GM12878 (cell line): ENCODE results near the gene MAP7. TPM values are rescaled to one million over a fixed set of nuclear protein-coding genes. Genes with fewer than 3 reads are reported as not detected.

Experiments
- ATAC-seq: fragments of 200-7000 bp; cut with Tn5 transposase; 3 replicates; pipeline ENCODE4 v1.9.1; 2020; ENCODE audit warnings: mild to moderate bottlenecking, moderate library complexity
- BruUV-seq: library from RNA; stranded (reverse); fragments of 400-500 nt; replicated peaks from 2 replicates; lab custom pipeline; 2021; lab: Mats Ljungman, UMichigan
- CTCF ChIA-PET: fragments of 300-600 bp; sonication (Branson Sonifier 250); formaldehyde crosslinking; extraction: SDS; loops from one replicate; lab custom pipeline; 2021; ENCODE audit warnings: inconsistent platforms; lab: Yijun Ruan, JAX
- POLR2A ChIA-PET: fragments of 350-600 bp; formaldehyde crosslinking; extraction: SDS; loops from one replicate; lab custom pipeline; 2021; ENCODE audit warnings: inconsistent platforms; lab: Charles Lee
- RAD21 ChIA-PET: fragments of 300-600 bp; sonication (Branson Sonifier 250); formaldehyde crosslinking; loops from one replicate; lab custom pipeline; 2023; ENCODE audit warnings: antibody characterized with exemption; ENCODE audit not compliant: unreplicated experiment; lab: Charles Lee
- SMC1A ChIA-PET: fragments of 300-600 bp; sonication (Branson Sonifier 250); formaldehyde crosslinking; loops from one replicate; lab custom pipeline; 2023; ENCODE audit not compliant: unreplicated experiment, uncharacterized antibody; lab: Charles Lee
- DNase-seq: peaks from one replicate; pipeline ENCODE4 v3.0.0-alpha.2; 2011; ENCODE audit warnings: low read depth, low spot score
- FAIRE-seq: peaks from 3 replicates; lab custom pipeline; 2011; peaks lifted over from hg19 to GRCh38; lab: Jason Lieb, UNC
- H2AFZ ChIP-seq: 2 replicates; pipeline ENCODE4 v1.6.0; 2011; ENCODE audit warnings: low read depth, low read length, control low read depth; ENCODE audit not compliant: control insufficient read depth
- H3K27ac ChIP-seq: 2 replicates; pipeline ENCODE4 v1.5.1; 2011; ENCODE audit warnings: control low read depth; ENCODE audit not compliant: control insufficient read depth, insufficient read depth
- H3K27me3 ChIP-seq, 2 experiments: replicated peaks in 1 of 2; 2 replicates each; pipeline versions ENCODE4 v1.6.0 to v1.6.1; 2011; ENCODE audit warnings: low read length in 1 of 2; ENCODE audit not compliant: control insufficient read depth in 2 of 2, insufficient read depth in 2 of 2
- H3K36me3 ChIP-seq, 2 experiments: 2 replicates each; pipeline ENCODE4 v1.5.1; 2011; ENCODE audit warnings: low read length in 1 of 2; ENCODE audit not compliant: control insufficient read depth in 2 of 2, insufficient read depth in 2 of 2
- H3K4me1 ChIP-seq: 2 replicates; pipeline ENCODE4 v1.6.1; 2011; ENCODE audit warnings: mild to moderate bottlenecking, low read length, moderate library complexity, mixed read lengths; ENCODE audit not compliant: control insufficient read depth, insufficient read depth
- H3K4me2 ChIP-seq: 2 replicates; pipeline ENCODE4 v1.6.0; 2011; ENCODE audit warnings: control low read depth; ENCODE audit not compliant: control insufficient read depth, insufficient read depth
- H3K4me3 ChIP-seq: fragments of 200-600 bp; sonication (generic); 2 replicates; pipeline ENCODE4 v1.5.1; 2016
- H3K79me2 ChIP-seq: 2 replicates; pipeline ENCODE4 v1.6.0; 2011; ENCODE audit warnings: low read length; ENCODE audit not compliant: control insufficient read depth, insufficient read depth
- H3K9ac ChIP-seq: 2 replicates; pipeline ENCODE4 v1.8.0; 2011; ENCODE audit warnings: low read length, control low read depth, mixed read lengths; ENCODE audit not compliant: control insufficient read depth, insufficient read depth
- H3K9me3 ChIP-seq: replicated peaks from 3 replicates; pipeline ENCODE4 v1.5.1; 2011; ENCODE audit warnings: mild to moderate bottlenecking, low read length; ENCODE audit not compliant: control insufficient read depth, insufficient read depth
- H4K20me1 ChIP-seq: 2 replicates; pipeline ENCODE4 v1.6.0; 2011; ENCODE audit not compliant: control insufficient read depth, insufficient read depth
- CBFB ChIP-seq: IDR thresholded peaks from 2 replicates; pipeline ENCODE4 v1.6.1; 2016; ENCODE audit warnings: antibody characterized with exemption, low read depth
- CHD4 ChIP-seq: fragments of 200-600 bp; sonication (generic); IDR thresholded peaks from 2 replicates; pipeline ENCODE4 v1.6.1; 2016; ENCODE audit warnings: mild to moderate bottlenecking
- EP300 ChIP-seq, 2 experiments: fragments of 150-350 bp in 1 of 2; IDR thresholded peaks; 2 replicates each; pipeline ENCODE4 v1.6.1; 2011 to 2012; ENCODE audit warnings: low read depth in 2 of 2, low read length in 2 of 2, borderline replicate concordance in 1 of 2, improper control_type of control experiment in 1 of 2, inconsistent platforms in 1 of 2; ENCODE audit not compliant: control insufficient read depth in 1 of 2
- RAD51 ChIP-seq: fragments of 450-650 bp; IDR thresholded peaks from 2 replicates; pipeline ENCODE4 v1.6.1; 2016; ENCODE audit warnings: moderate library complexity, mild to moderate bottlenecking, inconsistent platforms
- SMARCA5 ChIP-seq: fragments of 450-650 bp; IDR thresholded peaks from 2 replicates; pipeline ENCODE4 v1.6.1; 2017; ENCODE audit warnings: mild to moderate bottlenecking
- WGBS: methylation state at CpG from one replicate; pipeline ENCODE4 v1.1.6; 2016; ENCODE audit warnings: low lambda C conversion rate; ENCODE audit not compliant: insufficient replicate concordance, insufficient coverage; ENCODE audit errors: missing lambda C conversion rate; 5-methylcytosine and 5-hydroxymethylcytosine counted together
- in situ Hi-C: fragments of 300-500 bp; cut with MboI; formaldehyde crosslinking; loops from 9 replicates; pipeline ENCODE4 v1.14.3; 2018; ENCODE audit warnings: mixed read lengths
- intact Hi-C: fragments of 100-400 bp; cut with micrococcal nuclease; formaldehyde crosslinking; loops from one replicate; pipeline ENCODE4 v1.14.2; 2022; ENCODE audit not compliant: unreplicated experiment
- polyA plus RNA-seq, 11 experiments: library from polyadenylated mRNA; depleted of rRNA in 4 of 11; unstranded in 6 of 11; stranded (reverse) in 5 of 11; fragments of >200 nt; fragmentation: Nextera tagmentation in 4 of 11; fragmentation: Illumina TruSeq in 1 of 11; extraction: Ambion mirVana in 4 of 11; extraction: Trizol in 1 of 11; gene quantifications; 1 replicate in 1 of 11; 2 replicates in 10 of 11; pipeline versions ENCODE4 v1.2.1 to v1.2.3, GENCODE V29; 2011 to 2016; ENCODE audit warnings: inconsistent platforms in 2 of 11, missing spikeins in 2 of 11, low read depth in 1 of 11
- total RNA-seq, 4 experiments: library from RNA; depleted of rRNA in 3 of 4; stranded (reverse); fragments of >200 nt in 3 of 4; fragmentation: Illumina TruSeq in 1 of 4; extraction: Trizol in 1 of 4; gene quantifications; 2 replicates each; pipeline versions ENCODE4 v1.2.1 to v1.2.3, GENCODE V29; 2013 to 2021
- TF ChIP-seq, protein P1 (sequence below): fragments of 450-650 bp; IDR thresholded peaks from 2 replicates; pipeline ENCODE4 v1.6.1; 2017; ENCODE audit warnings: low read depth, mild to moderate bottlenecking, moderate library complexity
- TF ChIP-seq, protein P2 (sequence below): fragments of 150-350 bp; IDR thresholded peaks from 2 replicates; pipeline ENCODE4 v1.6.1; 2014; ENCODE audit warnings: mild to moderate bottlenecking, low read depth, low read length

Gene MAP7
- total and polyA plus RNA-seq, 10 of the 15 experiments (the other 5 are each of a cell fraction or from before 2014, with no cell fraction given) = 0.04 to 0.17 (median 0.08) TPM; not detected in 2

DNA sequence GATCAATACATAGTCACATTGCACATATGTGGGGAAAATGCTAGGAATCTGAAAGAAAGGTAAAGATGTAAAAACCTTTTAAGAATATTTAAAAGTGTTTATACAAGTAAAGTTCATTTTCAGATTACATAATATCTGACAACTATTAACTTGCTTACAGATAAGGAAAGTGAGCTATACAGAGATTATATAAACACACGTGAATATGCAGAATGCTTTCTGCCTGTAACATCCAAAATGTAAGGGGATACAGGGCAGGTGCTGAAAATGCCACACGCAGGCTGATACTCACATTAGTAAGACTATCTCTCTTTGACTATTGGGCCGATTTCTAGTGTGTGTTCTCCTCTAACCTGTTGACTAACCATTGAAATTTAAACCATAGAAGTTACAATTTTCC lies 17.9 kb upstream of the MAP7 start:
- ChIA-PET CTCF (no interaction called here), POLR2A (no interaction called here), RAD21 (no interaction called here), SMC1A (no interaction called here)
- Histone ChIP-seq H2AFZ (no peak overlapping the region), H3K4me3 (no peak overlapping the region), H3K9me3 (peaks cover 2% of the 10 kb centered on the region; the same call in 2 of the 3 replicates), H3K27ac (no peak overlapping the region), H3K27me3 (no peaks in the 10 kb centered on the region), H3K9ac (no peak overlapping the region), H3K79me2 (no peaks in the 10 kb centered on the region), H3K4me2 (no peak overlapping the region), H3K4me1 (no peaks in the 10 kb centered on the region), H4K20me1 (no peaks in the 10 kb centered on the region), H3K36me3 (peaks cover 5 to 31% of the 10 kb centered on the region in 2 experiments)
- ATAC-seq = no peak
- FAIRE-seq = no peak
- no TSS peak for BruUV-seq
- 100% methylated on average over 3 of the region's 3 CpGs for WGBS
- in situ Hi-C loops = no loop called here
- intact Hi-C loops = no loop called here
- TF ChIP-seq CHD4 = no peak
- TF ChIP-seq, protein P1, sequence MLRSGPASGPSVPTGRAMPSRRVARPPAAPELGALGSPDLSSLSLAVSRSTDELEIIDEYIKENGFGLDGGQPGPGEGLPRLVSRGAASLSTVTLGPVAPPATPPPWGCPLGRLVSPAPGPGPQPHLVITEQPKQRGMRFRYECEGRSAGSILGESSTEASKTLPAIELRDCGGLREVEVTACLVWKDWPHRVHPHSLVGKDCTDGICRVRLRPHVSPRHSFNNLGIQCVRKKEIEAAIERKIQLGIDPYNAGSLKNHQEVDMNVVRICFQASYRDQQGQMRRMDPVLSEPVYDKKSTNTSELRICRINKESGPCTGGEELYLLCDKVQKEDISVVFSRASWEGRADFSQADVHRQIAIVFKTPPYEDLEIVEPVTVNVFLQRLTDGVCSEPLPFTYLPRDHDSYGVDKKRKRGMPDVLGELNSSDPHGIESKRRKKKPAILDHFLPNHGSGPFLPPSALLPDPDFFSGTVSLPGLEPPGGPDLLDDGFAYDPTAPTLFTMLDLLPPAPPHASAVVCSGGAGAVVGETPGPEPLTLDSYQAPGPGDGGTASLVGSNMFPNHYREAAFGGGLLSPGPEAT = no peak
- TF ChIP-seq, protein P2, sequence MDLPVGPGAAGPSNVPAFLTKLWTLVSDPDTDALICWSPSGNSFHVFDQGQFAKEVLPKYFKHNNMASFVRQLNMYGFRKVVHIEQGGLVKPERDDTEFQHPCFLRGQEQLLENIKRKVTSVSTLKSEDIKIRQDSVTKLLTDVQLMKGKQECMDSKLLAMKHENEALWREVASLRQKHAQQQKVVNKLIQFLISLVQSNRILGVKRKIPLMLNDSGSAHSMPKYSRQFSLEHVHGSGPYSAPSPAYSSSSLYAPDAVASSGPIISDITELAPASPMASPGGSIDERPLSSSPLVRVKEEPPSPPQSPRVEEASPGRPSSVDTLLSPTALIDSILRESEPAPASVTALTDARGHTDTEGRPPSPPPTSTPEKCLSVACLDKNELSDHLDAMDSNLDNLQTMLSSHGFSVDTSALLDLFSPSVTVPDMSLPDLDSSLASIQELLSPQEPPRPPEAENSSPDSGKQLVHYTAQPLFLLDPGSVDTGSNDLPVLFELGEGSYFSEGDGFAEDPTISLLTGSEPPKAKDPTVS = no peak
- TF ChIP-seq EP300 (IDR thresholded peaks at IDR 0.05; ENCODE audit: borderline replicate concordance in 1 of 2, control insufficient read depth in 1 of 2, low read depth in 2 of 2, low read length in 2 of 2) = no peak
- no peak for TF ChIP-seq SMARCA5
- no peak for TF ChIP-seq CBFB
- no peak for TF ChIP-seq RAD51
- DNase-seq = no peak
